Stomach (tissue), 9 donors: Measurements from ENCODE around the gene HERC4. TPM values are rescaled to one million over a fixed set of nuclear protein-coding genes. Genes with fewer than 3 reads are reported as not detected.

ENCODE experiments used
- DNase-seq, 2 donors: peaks; one replicate each; pipeline versions ENCODE4 v3.0.0 to v3.0.0-alpha.2; 2013 to 2019
- H3K27ac ChIP-seq, 5 donors: fragments of 200-600 bp in 4 of 5; sonication (generic) in 4 of 5; one replicate each; pipeline ENCODE4 v1.5.1; 2013 to 2019; ENCODE audit warnings: mild to moderate bottlenecking in 1 of 5, moderate library complexity in 1 of 5
- H3K27me3 ChIP-seq, 3 donors: fragments of 200-600 bp; sonication (generic); one replicate each; pipeline ENCODE4 v1.5.1; 2017 to 2019; ENCODE audit warnings: mixed run types in 1 of 3
- H3K36me3 ChIP-seq, 4 donors: fragments of 200-600 bp; sonication (generic); 1 replicate in 3 of 4; 2 replicates in 1 of 4; pipeline ENCODE4 v1.5.1; 2016 to 2019
- H3K4me1 ChIP-seq, 4 donors: fragments of 200-600 bp; sonication (generic); one replicate each; pipeline ENCODE4 v1.5.1; 2016 to 2019
- H3K4me3 ChIP-seq, 4 donors: fragments of 200-600 bp; sonication (generic) in 3 of 4; one replicate each; pipeline ENCODE4 v1.5.1; 2016 to 2019; ENCODE audit warnings: mild to moderate bottlenecking in 1 of 4
- H3K9me3 ChIP-seq, 4 donors: fragments of 200-600 bp; sonication (generic); one replicate each; pipeline ENCODE4 v1.5.1; 2016 to 2019
- EP300 ChIP-seq: sonication (generic); formaldehyde crosslinking; IDR thresholded peaks from one replicate; pipeline ENCODE4 v1.6.1; 2017; ENCODE audit warnings: antibody characterized with exemption
- POLR2A ChIP-seq, 4 donors: fragments of 450-650 bp; IDR thresholded peaks; one replicate each; pipeline ENCODE4 v1.6.1; 2016; ENCODE audit warnings: antibody characterized with exemption in 4 of 4, control low read depth in 2 of 4, mild to moderate bottlenecking in 1 of 4, moderate library complexity in 1 of 4
- POLR2AphosphoS5 ChIP-seq, 3 donors: sonication (generic); formaldehyde crosslinking; IDR thresholded peaks; one replicate each; pipeline ENCODE4 v1.6.1; 2016; ENCODE audit warnings: antibody characterized with exemption in 3 of 3
- WGBS, 5 donors: extraction: QIAGEN DNeasy Blood & Tissue Kit in 3 of 5; methylation state at CpG; one replicate each; pipeline versions ENCODE4 v1.1.5 to v1.1.7; 2013 to 2018; 5-methylcytosine and 5-hydroxymethylcytosine counted together
- intact Hi-C: fragments of 100-400 bp; cut with DNase I; formaldehyde crosslinking; loops from one replicate; pipeline ENCODE4 v1.15.1; 2023; ENCODE audit warnings: low total_unique reads
- polyA plus RNA-seq, 3 donors: library from polyadenylated mRNA; stranded (reverse); fragments of 200-250 nt; gene quantifications; one replicate each; pipeline ENCODE4 v1.2.3, GENCODE V29; 2013
- total RNA-seq, 5 donors: library from RNA; depleted of rRNA; stranded (reverse); fragments of >200 nt; gene quantifications; one replicate each; pipeline versions ENCODE4 v1.1.0 to v1.2.3, GENCODE V29; 2014 to 2016
- TF ChIP-seq, protein P1 (sequence below), 7 experiments: fragments of 450-650 bp in 4 of 7; fragments of 200-600 bp in 3 of 7; sonication (generic) in 3 of 7; IDR thresholded peaks; one replicate each; pipeline ENCODE4 v1.5.1; 2016 to 2019; ENCODE audit warnings: antibody characterized with exemption in 7 of 7, control low read depth in 2 of 7, mild to moderate bottlenecking in 1 of 7
- donor health status: healthy with polysubstance abuse.
- donor health status: Bipolar disorder and iron deficiency.
- donor health status: healthy.

Gene HERC4
- total and polyA plus RNA-seq, 8 donors, result 5.8 to 116 (median 14.4) TPM

DNA sequence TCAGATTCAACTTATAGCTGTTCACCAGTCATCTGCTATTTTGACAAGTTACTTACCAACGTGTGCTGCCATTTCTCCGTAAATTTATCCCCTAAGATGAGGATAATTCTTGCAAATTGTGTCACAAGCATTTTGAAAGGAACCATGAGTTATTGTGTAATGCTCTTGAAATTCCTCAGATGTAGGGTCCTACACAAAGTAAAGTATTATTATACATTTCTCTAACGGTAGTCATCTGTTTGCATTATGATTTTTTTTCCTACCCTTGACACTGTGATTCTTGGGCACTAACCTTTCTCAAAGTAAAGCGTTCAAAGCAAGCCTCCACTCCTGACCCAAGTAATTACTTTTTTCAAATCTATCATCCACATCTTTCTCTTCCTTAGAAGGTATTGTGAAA is 8.1 kb downstream of the HERC4 start:
- DNase-seq, result no peak

GRCh38 chr10:68053553-68053952 is 21.5 kb downstream of the HERC4 start:
- Histone ChIP-seq H3K4me1 (peaks cover 0 to 11% (median 5%) of the 10 kb centered on the region in 4 donors), H3K27ac (no peak overlapping the region), H3K27me3 (no peaks in the 10 kb centered on the region), H3K36me3 (peaks cover 12 to 31% (median 19%) of the 10 kb centered on the region in 4 donors), H3K9me3 (no peaks in the 10 kb centered on the region), H3K4me3 (no peak overlapping the region)
- TF ChIP-seq EP300 (no peak), POLR2A (IDR thresholded peaks at IDR 0.05) (no peak), POLR2AphosphoS5 (IDR thresholded peaks at IDR 0.05) (no peak)
- TF ChIP-seq, protein P1, sequence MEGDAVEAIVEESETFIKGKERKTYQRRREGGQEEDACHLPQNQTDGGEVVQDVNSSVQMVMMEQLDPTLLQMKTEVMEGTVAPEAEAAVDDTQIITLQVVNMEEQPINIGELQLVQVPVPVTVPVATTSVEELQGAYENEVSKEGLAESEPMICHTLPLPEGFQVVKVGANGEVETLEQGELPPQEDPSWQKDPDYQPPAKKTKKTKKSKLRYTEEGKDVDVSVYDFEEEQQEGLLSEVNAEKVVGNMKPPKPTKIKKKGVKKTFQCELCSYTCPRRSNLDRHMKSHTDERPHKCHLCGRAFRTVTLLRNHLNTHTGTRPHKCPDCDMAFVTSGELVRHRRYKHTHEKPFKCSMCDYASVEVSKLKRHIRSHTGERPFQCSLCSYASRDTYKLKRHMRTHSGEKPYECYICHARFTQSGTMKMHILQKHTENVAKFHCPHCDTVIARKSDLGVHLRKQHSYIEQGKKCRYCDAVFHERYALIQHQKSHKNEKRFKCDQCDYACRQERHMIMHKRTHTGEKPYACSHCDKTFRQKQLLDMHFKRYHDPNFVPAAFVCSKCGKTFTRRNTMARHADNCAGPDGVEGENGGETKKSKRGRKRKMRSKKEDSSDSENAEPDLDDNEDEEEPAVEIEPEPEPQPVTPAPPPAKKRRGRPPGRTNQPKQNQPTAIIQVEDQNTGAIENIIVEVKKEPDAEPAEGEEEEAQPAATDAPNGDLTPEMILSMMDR (IDR thresholded peaks at IDR 0.05), result no peak
- DNase-seq, result no peak
- 86 to 96% (median 94%) methylated on average over 3 of the region's 3 CpGs for WGBS, 5 donors
- intact Hi-C loops, result no loop called here

More for the DNA sequence above, 8.1 kb downstream of the HERC4 start:
- Histone ChIP-seq H3K9me3 (no peaks in the 10 kb centered on the region), H3K36me3 (peaks cover 0 to 40% (median 20%) of the 10 kb centered on the region in 4 donors), H3K27ac (no peak overlapping the region), H3K4me1 (peaks cover 0 to 28% (median 14%) of the 10 kb centered on the region in 4 donors), H3K27me3 (no peaks in the 10 kb centered on the region), H3K4me3 (no peak overlapping the region)
- WGBS, 5 donors, result 61 to 76% (median 71%) methylated on average over 4 of the region's 4 CpGs
- TF ChIP-seq, protein P1 (IDR thresholded peaks at IDR 0.05), result no peak
- no peak for TF ChIP-seq EP300
- TF ChIP-seq POLR2AphosphoS5 (IDR thresholded peaks at IDR 0.05), result no peak
- intact Hi-C loops, result no loop called here

DNA sequence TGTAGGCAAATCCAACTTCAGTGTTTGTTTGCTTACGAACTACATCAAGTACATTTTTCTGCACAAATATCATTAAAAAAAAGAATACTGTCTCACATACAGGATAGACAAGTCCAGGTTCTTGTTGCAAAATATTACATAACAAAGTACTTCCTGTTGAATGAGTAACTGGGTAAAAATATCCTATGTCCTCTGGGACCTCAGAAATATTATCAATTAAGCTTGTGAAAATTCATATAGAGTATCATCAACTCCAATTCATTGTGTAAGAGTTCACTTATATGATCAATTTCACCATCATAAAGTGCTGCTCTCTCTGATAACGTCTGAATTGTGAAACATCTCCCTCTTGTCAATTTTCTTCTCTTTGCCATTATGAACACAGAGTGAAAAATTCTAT is 22.6 kb downstream of the HERC4 start:
- intact Hi-C loops, result no loop called here
- TF ChIP-seq EP300 (no peak), POLR2AphosphoS5 (IDR thresholded peaks at IDR 0.05) (no peak), POLR2A (IDR thresholded peaks at IDR 0.05) (no peak)
- TF ChIP-seq, protein P1 (IDR thresholded peaks at IDR 0.05), result no peak
- peaks cover 0 to 18% (median 5%) of the 10 kb centered on the region in 4 donors for H3K4me1 ChIP-seq
- DNase-seq, result no peak
- no peaks in the 10 kb centered on the region for H3K27me3 ChIP-seq
- 80 to 84% (median 83%) methylated on average over 2 of the region's 2 CpGs for WGBS, 5 donors
- H3K9me3 ChIP-seq, result no peaks in the 10 kb centered on the region
- no peak overlapping the region for H3K27ac ChIP-seq
- H3K36me3 ChIP-seq, result peaks cover 8 to 20% (median 15%) of the 10 kb centered on the region in 4 donors
- H3K4me3 ChIP-seq, result no peak overlapping the region

- H3K27ac ChIP-seq, result no peak overlapping the region
- H3K4me1 ChIP-seq, result peaks cover 0 to 23% (median 9%) of the 10 kb centered on the region in 4 donors
- intact Hi-C loops, result no loop called here
- DNase-seq, result no peak
- no peak for TF ChIP-seq POLR2A (IDR thresholded peaks at IDR 0.05)
- TF ChIP-seq POLR2AphosphoS5 (IDR thresholded peaks at IDR 0.05), result no peak
- TF ChIP-seq EP300, result no peak
- TF ChIP-seq, protein P1 (IDR thresholded peaks at IDR 0.05), result no peak
- H3K4me3 ChIP-seq, result no peak overlapping the region
- H3K27me3 ChIP-seq, result no peaks in the 10 kb centered on the region
- WGBS, 5 donors, result 60 to 84% (median 76%) methylated on average over 8 of the region's 8 CpGs
- H3K36me3 ChIP-seq, result peaks cover 0 to 4% (median 0%) of the 10 kb centered on the region in 4 donors
- H3K9me3 ChIP-seq, result no peaks in the 10 kb centered on the region
Measured at GRCh38 chr10:68049289-68050078, 25.6 kb downstream of the HERC4 start.
